Right lobe of liver (tissue), 4 donors: Measurements from ENCODE around the gene GPHA2.

Experiments used
- POLR2A ChIP-seq: fragments of 450-650 bp; IDR thresholded peaks from one replicate; pipeline ENCODE4 v1.6.1; 2017; ENCODE audit warnings: antibody characterized with exemption, mild to moderate bottlenecking
- TF ChIP-seq, protein P1 (sequence below), 4 donors: fragments of 200-600 bp in 3 of 4; fragments of 450-650 bp in 1 of 4; IDR thresholded peaks; one replicate each; pipeline versions ENCODE4 v1.5.1 to v1.8.0; 2016 to 2022; ENCODE audit warnings: antibody characterized with exemption in 4 of 4, mild to moderate bottlenecking in 2 of 4
- donor health status: DM: no; HTN: no; CAD: no.
- donor health status: DM: no; HTN: no; CAD: no.
- donor health status: DM: no; HTN: yes; CAD: no.

DNA sequence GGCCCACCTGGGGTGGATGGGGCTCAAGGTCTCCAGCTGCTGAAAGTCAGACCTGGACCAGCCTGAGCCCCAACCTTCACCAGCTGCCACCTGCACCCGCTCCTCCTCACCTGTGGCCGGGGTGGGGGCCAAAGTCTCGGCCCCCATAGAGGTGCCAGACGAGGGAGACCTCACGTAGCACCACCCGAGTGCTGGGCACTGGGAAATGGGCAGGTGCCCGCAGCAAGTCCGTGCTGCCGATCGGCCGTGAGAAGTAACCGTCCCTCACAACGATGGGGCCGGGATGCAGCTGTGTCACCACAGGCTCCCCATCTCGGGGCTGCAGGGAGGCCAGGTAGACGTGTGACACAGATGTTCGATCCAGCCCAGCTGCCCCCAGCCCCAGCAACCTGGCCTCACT is 34.9 kb downstream of the GPHA2 start:
- TF ChIP-seq, protein P1, sequence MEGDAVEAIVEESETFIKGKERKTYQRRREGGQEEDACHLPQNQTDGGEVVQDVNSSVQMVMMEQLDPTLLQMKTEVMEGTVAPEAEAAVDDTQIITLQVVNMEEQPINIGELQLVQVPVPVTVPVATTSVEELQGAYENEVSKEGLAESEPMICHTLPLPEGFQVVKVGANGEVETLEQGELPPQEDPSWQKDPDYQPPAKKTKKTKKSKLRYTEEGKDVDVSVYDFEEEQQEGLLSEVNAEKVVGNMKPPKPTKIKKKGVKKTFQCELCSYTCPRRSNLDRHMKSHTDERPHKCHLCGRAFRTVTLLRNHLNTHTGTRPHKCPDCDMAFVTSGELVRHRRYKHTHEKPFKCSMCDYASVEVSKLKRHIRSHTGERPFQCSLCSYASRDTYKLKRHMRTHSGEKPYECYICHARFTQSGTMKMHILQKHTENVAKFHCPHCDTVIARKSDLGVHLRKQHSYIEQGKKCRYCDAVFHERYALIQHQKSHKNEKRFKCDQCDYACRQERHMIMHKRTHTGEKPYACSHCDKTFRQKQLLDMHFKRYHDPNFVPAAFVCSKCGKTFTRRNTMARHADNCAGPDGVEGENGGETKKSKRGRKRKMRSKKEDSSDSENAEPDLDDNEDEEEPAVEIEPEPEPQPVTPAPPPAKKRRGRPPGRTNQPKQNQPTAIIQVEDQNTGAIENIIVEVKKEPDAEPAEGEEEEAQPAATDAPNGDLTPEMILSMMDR (IDR thresholded peaks at IDR 0.05), result no peak
- TF ChIP-seq POLR2A, result no peak
